OCI-LY1 (cell line): ENCODE results near the gene PREP.

Experiments used
- CTCF ChIP-seq: fragments of 200-600 bp; sonication (generic), shearing (Covaris generic); IDR thresholded peaks from 2 replicates; pipeline ENCODE4 v1.5.1; 2017; ENCODE audit warnings: mild to moderate bottlenecking, antibody characterized with exemption, low read length, moderate library complexity, mixed read lengths
- EZH2 ChIP-seq: fragments of 200-600 bp; sonication (generic), shearing (Covaris generic); IDR thresholded peaks from 2 replicates; pipeline ENCODE4 v1.8.0; 2017; ENCODE audit warnings: borderline replicate concordance, mixed run types, mild to moderate bottlenecking, antibody characterized with exemption, low read length, moderate library complexity, mixed read lengths

- no peak for TF ChIP-seq EZH2
- TF ChIP-seq CTCF, result no peak
These were observed 111.4 kb downstream of the PREP start for GRCh38 chr6:105291525-105291924.
